HepG2 (cell line): ENCODE measurements around the gene NECTIN2. TPM values are rescaled to one million over a fixed set of nuclear protein-coding genes. Genes with fewer than 3 reads are reported as not detected.

Experiments used
- ATF7 ChIP-seq, 2 experiments: fragments of 450-650 bp in 1 of 2; sonication (generic) in 1 of 2; formaldehyde crosslinking in 1 of 2; IDR thresholded peaks; 2 replicates each; pipeline versions ENCODE4 v1.4.0 to v1.6.1; 2016 to 2020; ENCODE audit warnings: antibody characterized with exemption in 1 of 2, mild to moderate bottlenecking in 1 of 2, missing genetic modification reagents in 1 of 2
- CHD4 ChIP-seq: fragments of 200-600 bp; sonication (generic); IDR thresholded peaks from 2 replicates; pipeline ENCODE4 v1.7.0; 2017; ENCODE audit warnings: mild to moderate bottlenecking, low read length, borderline replicate concordance
- CREB1 ChIP-seq, 2 experiments: fragments of 450-650 bp in 1 of 2; IDR thresholded peaks; 2 replicates each; pipeline ENCODE4 v1.6.1; 2016 to 2017; ENCODE audit warnings: control low read depth in 1 of 2, mild to moderate bottlenecking in 1 of 2, missing compliant biosample characterization in 1 of 2, missing genetic modification characterization in 1 of 2
- HNF4G ChIP-seq, 2 experiments: sonication (generic) in 1 of 2; formaldehyde crosslinking in 1 of 2; IDR thresholded peaks; 2 replicates each; pipeline versions ENCODE4 v1.4.0 to v1.6.1; 2011 to 2020; ENCODE audit warnings: borderline replicate concordance in 2 of 2, low read depth in 2 of 2, mild to moderate bottlenecking in 2 of 2, low read length in 1 of 2, missing genetic modification reagents in 1 of 2, moderate library complexity in 1 of 2
- KLF6 ChIP-seq: IDR thresholded peaks from 2 replicates; pipeline ENCODE4 v1.8.0; 2016; ENCODE audit warnings: missing biosample characterization, missing genetic modification reagents
- KMT2B ChIP-seq: IDR thresholded peaks from 2 replicates; pipeline ENCODE4 v1.6.1; 2016; ENCODE audit warnings: missing genetic modification reagents, missing compliant biosample characterization
- MXI1 ChIP-seq: IDR thresholded peaks from 3 replicates; pipeline ENCODE4 v1.6.1; 2012; ENCODE audit warnings: low read depth, low read length, inconsistent platforms, borderline replicate concordance
- RFX1 ChIP-seq: fragments of 450-650 bp; IDR thresholded peaks from 2 replicates; pipeline ENCODE4 v1.6.1; 2017
- YEATS4 ChIP-seq: sonication (generic); formaldehyde crosslinking; IDR thresholded peaks from 2 replicates; pipeline ENCODE4 v1.4.0; 2020; ENCODE audit warnings: missing genetic modification reagents, borderline replicate concordance
- ZFP90 ChIP-seq: sonication (generic); formaldehyde crosslinking; IDR thresholded peaks from 2 replicates; pipeline ENCODE4 v1.8.0; 2022; ENCODE audit warnings: missing genetic modification reagents, mild to moderate bottlenecking, inconsistent platforms, borderline replicate concordance
- polyA plus RNA-seq, 8 experiments: library from polyadenylated mRNA; depleted of rRNA in 3 of 8; stranded (reverse) in 7 of 8; unstranded in 1 of 8; fragments of >200 nt; fragmentation: Illumina TruSeq in 4 of 8; extraction: Trizol in 4 of 8; gene quantifications; 2 replicates each; pipeline versions ENCODE4 v1.2.1 to v1.2.3, GENCODE V29; 2011 to 2016; ENCODE audit warnings: low read depth in 4 of 8, missing spikeins in 1 of 8, mixed read lengths in 1 of 8; ENCODE audit not compliant: insufficient read depth in 1 of 8
- total RNA-seq, 5 experiments: library from RNA; depleted of rRNA; stranded (reverse); fragments of >200 nt; fragmentation: Illumina TruSeq; extraction: Trizol; gene quantifications; 2 replicates each; pipeline ENCODE4 v1.2.3, GENCODE V29; 2016; ENCODE audit warnings: low read depth in 1 of 5
- TF ChIP-seq, protein P1 (sequence below): IDR thresholded peaks from 2 replicates; pipeline ENCODE4 v1.6.1; 2018; ENCODE audit warnings: missing genetic modification reagents, mild to moderate bottlenecking, missing compliant biosample characterization
- TF ChIP-seq, protein P2 (sequence below): sonication (generic); formaldehyde crosslinking; IDR thresholded peaks from 2 replicates; pipeline ENCODE4 v1.9.0; 2022; ENCODE audit warnings: low read depth, missing genetic modification reagents
- TF ChIP-seq, protein P3 (sequence below): IDR thresholded peaks from 2 replicates; pipeline ENCODE4 v1.6.1; 2016; ENCODE audit warnings: missing compliant biosample characterization, missing genetic modification reagents, borderline replicate concordance
- TF ChIP-seq, protein P4 (sequence below): sonication (generic); formaldehyde crosslinking; IDR thresholded peaks from 2 replicates; pipeline ENCODE4 v1.4.0; 2020; ENCODE audit warnings: missing genetic modification reagents, borderline replicate concordance

The NECTIN2 gene
- total and polyA plus RNA-seq, 2 of the 13 experiments (the other 11 are each of a cell fraction or from before 2014, with no cell fraction given), result 75.4 to 114 TPM

DNA sequence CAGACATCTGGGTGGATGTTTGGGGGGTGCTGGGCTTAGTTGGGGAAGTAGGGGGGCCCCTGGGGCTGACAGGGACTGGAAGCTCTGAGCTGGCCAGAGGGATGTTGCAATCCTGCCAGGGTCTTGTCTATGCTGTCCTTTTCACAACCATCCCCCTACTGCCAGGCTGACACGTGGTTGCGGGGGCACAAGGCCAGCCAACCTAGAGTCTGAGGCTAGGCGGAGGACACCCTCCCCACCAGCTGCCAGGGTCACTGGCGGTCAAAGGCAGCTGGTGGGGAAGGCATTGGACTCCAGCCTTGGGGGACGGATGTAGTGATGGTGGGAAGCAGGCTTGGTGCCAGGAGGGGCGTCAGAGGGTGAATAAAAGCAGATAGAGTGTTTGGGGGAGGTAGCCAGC, 66.8 kb downstream of the NECTIN2 start (continued):
- TF ChIP-seq, protein P1, sequence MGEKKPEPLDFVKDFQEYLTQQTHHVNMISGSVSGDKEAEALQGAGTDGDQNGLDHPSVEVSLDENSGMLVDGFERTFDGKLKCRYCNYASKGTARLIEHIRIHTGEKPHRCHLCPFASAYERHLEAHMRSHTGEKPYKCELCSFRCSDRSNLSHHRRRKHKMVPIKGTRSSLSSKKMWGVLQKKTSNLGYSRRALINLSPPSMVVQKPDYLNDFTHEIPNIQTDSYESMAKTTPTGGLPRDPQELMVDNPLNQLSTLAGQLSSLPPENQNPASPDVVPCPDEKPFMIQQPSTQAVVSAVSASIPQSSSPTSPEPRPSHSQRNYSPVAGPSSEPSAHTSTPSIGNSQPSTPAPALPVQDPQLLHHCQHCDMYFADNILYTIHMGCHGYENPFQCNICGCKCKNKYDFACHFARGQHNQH (CRISPR knock-in tag), result peak; percentile 77
- TF ChIP-seq, protein P2, sequence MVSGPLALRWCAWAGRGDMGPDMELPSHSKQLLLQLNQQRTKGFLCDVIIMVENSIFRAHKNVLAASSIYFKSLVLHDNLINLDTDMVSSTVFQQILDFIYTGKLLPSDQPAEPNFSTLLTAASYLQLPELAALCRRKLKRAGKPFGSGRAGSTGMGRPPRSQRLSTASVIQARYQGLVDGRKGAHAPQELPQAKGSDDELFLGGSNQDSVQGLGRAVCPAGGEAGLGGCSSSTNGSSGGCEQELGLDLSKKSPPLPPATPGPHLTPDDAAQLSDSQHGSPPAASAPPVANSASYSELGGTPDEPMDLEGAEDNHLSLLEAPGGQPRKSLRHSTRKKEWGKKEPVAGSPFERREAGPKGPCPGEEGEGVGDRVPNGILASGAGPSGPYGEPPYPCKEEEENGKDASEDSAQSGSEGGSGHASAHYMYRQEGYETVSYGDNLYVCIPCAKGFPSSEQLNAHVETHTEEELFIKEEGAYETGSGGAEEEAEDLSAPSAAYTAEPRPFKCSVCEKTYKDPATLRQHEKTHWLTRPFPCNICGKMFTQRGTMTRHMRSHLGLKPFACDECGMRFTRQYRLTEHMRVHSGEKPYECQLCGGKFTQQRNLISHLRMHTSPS (CRISPR knock-in tag), result peak; percentile 98
- TF ChIP-seq RFX1 (no peak), ZFP90 (no peak), KLF6 (CRISPR knock-in tag) (0 out of 2 replicates have a peak, but pooled peaks have one; percentile 19), ATF7 (IDR thresholded peaks at IDR 0.05) (no peak), ATF7 (CRISPR knock-in tag; IDR thresholded peaks at IDR 0.05) (peak; percentile 34; the same call in 1 of the 2 replicates), KMT2B (CRISPR knock-in tag) (0 out of 2 replicates have a peak, but pooled peaks have one; percentile 32), YEATS4 (CRISPR knock-in tag) (peak; percentile 40; the same call in 1 of the 2 replicates), CHD4 (0 out of 2 replicates have a peak, but pooled peaks have one; percentile 10), MXI1 (peak; percentile 86; the same call in 1 of the 3 replicates), HNF4G (IDR thresholded peaks at IDR 0.05; ENCODE audit: borderline replicate concordance, low read depth, low read length) (no peak), HNF4G (CRISPR knock-in tag; IDR thresholded peaks at IDR 0.05; ENCODE audit: borderline replicate concordance, low read depth) (peak; percentile 66; the same call in 1 of the 2 replicates), CREB1 (IDR thresholded peaks at IDR 0.05) (0 out of 2 replicates have a peak, but pooled peaks have one; percentile 6), CREB1 (CRISPR knock-in tag; IDR thresholded peaks at IDR 0.05) (no peak)
- TF ChIP-seq, protein P3, sequence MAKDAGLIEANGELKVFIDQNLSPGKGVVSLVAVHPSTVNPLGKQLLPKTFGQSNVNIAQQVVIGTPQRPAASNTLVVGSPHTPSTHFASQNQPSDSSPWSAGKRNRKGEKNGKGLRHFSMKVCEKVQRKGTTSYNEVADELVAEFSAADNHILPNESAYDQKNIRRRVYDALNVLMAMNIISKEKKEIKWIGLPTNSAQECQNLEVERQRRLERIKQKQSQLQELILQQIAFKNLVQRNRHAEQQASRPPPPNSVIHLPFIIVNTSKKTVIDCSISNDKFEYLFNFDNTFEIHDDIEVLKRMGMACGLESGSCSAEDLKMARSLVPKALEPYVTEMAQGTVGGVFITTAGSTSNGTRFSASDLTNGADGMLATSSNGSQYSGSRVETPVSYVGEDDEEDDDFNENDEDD (CRISPR knock-in tag), result 0 out of 2 replicates have a peak, but pooled peaks have one; percentile 53
- TF ChIP-seq, protein P4, sequence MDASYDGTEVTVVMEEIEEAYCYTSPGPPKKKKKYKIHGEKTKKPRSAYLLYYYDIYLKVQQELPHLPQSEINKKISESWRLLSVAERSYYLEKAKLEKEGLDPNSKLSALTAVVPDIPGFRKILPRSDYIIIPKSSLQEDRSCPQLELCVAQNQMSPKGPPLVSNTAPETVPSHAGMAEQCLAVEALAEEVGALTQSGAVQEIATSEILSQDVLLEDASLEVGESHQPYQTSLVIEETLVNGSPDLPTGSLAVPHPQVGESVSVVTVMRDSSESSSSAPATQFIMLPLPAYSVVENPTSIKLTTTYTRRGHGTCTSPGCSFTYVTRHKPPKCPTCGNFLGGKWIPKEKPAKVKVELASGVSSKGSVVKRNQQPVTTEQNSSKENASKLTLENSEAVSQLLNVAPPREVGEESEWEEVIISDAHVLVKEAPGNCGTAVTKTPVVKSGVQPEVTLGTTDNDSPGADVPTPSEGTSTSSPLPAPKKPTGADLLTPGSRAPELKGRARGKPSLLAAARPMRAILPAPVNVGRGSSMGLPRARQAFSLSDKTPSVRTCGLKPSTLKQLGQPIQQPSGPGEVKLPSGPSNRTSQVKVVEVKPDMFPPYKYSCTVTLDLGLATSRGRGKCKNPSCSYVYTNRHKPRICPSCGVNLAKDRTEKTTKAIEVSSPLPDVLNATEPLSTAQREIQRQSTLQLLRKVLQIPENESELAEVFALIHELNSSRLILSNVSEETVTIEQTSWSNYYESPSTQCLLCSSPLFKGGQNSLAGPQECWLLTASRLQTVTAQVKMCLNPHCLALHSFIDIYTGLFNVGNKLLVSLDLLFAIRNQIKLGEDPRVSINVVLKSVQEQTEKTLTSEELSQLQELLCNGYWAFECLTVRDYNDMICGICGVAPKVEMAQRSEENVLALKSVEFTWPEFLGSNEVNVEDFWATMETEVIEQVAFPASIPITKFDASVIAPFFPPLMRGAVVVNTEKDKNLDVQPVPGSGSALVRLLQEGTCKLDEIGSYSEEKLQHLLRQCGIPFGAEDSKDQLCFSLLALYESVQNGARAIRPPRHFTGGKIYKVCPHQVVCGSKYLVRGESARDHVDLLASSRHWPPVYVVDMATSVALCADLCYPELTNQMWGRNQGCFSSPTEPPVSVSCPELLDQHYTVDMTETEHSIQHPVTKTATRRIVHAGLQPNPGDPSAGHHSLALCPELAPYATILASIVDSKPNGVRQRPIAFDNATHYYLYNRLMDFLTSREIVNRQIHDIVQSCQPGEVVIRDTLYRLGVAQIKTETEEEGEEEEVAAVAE (CRISPR knock-in tag), result 0 out of 2 replicates have a peak, but pooled peaks have one; percentile 45
